HEK293 (cell line): ENCODE data around the gene KRT5.

Source experiments
- IKZF3 ChIP-seq: fragments of 450-650 bp; IDR thresholded peaks from 2 replicates; pipeline ENCODE4 v1.5.0; 2018; ENCODE audit warnings: missing biosample characterization, mild to moderate bottlenecking, missing genetic modification characterization, moderate library complexity
- KLF10 ChIP-seq: fragments of 450-650 bp; IDR thresholded peaks from 2 replicates; pipeline ENCODE4 v1.5.1; 2018; ENCODE audit warnings: missing biosample characterization, mild to moderate bottlenecking, missing genetic modification characterization
- KLF17 ChIP-seq: fragments of 450-650 bp; formaldehyde crosslinking; IDR thresholded peaks from 2 replicates; pipeline ENCODE4 v1.5.1; 2016; ENCODE audit warnings: missing biosample characterization, missing genetic modification characterization
- PRDM10 ChIP-seq: fragments of 450-650 bp; formaldehyde crosslinking; IDR thresholded peaks from 2 replicates; pipeline ENCODE4 v1.5.1; 2016; ENCODE audit warnings: missing biosample characterization, missing genetic modification characterization
- RBAK ChIP-seq: fragments of 450-650 bp; formaldehyde crosslinking; IDR thresholded peaks from 2 replicates; pipeline ENCODE4 v1.5.1; 2016; ENCODE audit warnings: missing biosample characterization, missing genetic modification characterization
- ZBTB26 ChIP-seq: fragments of 450-650 bp; formaldehyde crosslinking; optimal IDR thresholded peaks from 2 replicates; pipeline ENCODE3; 2016; ENCODE audit warnings: missing biosample characterization, mild to moderate bottlenecking, missing genetic modification characterization
- ZEB2 ChIP-seq: fragments of 450-650 bp; formaldehyde crosslinking; IDR thresholded peaks from 2 replicates; pipeline ENCODE4 v1.5.1; 2016; ENCODE audit warnings: missing biosample characterization, missing genetic modification characterization
- ZNF133 ChIP-seq: fragments of 450-650 bp; formaldehyde crosslinking; IDR thresholded peaks from 2 replicates; pipeline ENCODE4 v1.5.1; 2016; ENCODE audit warnings: missing biosample characterization, missing genetic modification characterization
- ZNF37A ChIP-seq: fragments of 450-650 bp; IDR thresholded peaks from 2 replicates; pipeline ENCODE4 v1.5.1; 2018; ENCODE audit warnings: missing biosample characterization, missing genetic modification characterization
- ZNF514 ChIP-seq: fragments of 450-650 bp; formaldehyde crosslinking; IDR thresholded peaks from 2 replicates; pipeline ENCODE4 v1.5.1; 2016; ENCODE audit warnings: missing biosample characterization, missing genetic modification characterization
- ZNF585B ChIP-seq: fragments of 450-650 bp; formaldehyde crosslinking; IDR thresholded peaks from 2 replicates; pipeline ENCODE4 v1.5.1; 2016; ENCODE audit warnings: missing biosample characterization, missing genetic modification characterization
- ZNF626 ChIP-seq: fragments of 450-650 bp; sonication (Bioruptor Pico); formaldehyde crosslinking; IDR thresholded peaks from 2 replicates; pipeline ENCODE4 v1.5.1; 2018; ENCODE audit warnings: missing biosample characterization, missing genetic modification characterization, inconsistent platforms
- ZNF776 ChIP-seq: fragments of 450-650 bp; formaldehyde crosslinking; IDR thresholded peaks from 2 replicates; pipeline ENCODE4 v1.5.0; 2017; ENCODE audit warnings: missing biosample characterization, missing genetic modification characterization, borderline replicate concordance
- ZSCAN23 ChIP-seq: fragments of 450-650 bp; formaldehyde crosslinking; IDR thresholded peaks from 2 replicates; pipeline ENCODE4 v1.5.1; 2016; ENCODE audit warnings: missing biosample characterization, missing genetic modification characterization
- ZSCAN4 ChIP-seq: fragments of 450-650 bp; formaldehyde crosslinking; IDR thresholded peaks from 2 replicates; pipeline ENCODE4 v1.5.1; 2017; ENCODE audit warnings: missing biosample characterization, missing genetic modification characterization
- TF ChIP-seq, protein P1 (sequence below): fragments of 450-650 bp; formaldehyde crosslinking; IDR thresholded peaks from 2 replicates; pipeline ENCODE4 v1.5.1; 2017; ENCODE audit warnings: missing biosample characterization, missing genetic modification characterization
- TF ChIP-seq, protein P2 (sequence below): fragments of 450-650 bp; formaldehyde crosslinking; IDR thresholded peaks from 2 replicates; pipeline ENCODE4 v1.5.1; 2016; ENCODE audit warnings: missing biosample characterization, missing genetic modification characterization
- TF ChIP-seq, protein P3 (sequence below): fragments of 450-650 bp; formaldehyde crosslinking; IDR thresholded peaks from 2 replicates; pipeline ENCODE4 v1.5.1; 2017; ENCODE audit warnings: missing biosample characterization, missing genetic modification characterization
- TF ChIP-seq, protein P4 (sequence below): sonication (generic); formaldehyde crosslinking; IDR thresholded peaks from 2 replicates; pipeline ENCODE4 v1.8.1; 2022; ENCODE audit warnings: mild to moderate bottlenecking, moderate library complexity, missing genetic modification reagents
- TF ChIP-seq, protein P5 (sequence below): fragments of 450-650 bp; formaldehyde crosslinking; IDR thresholded peaks from 2 replicates; pipeline ENCODE4 v1.5.1; 2016; ENCODE audit warnings: missing biosample characterization, missing genetic modification characterization

KRT5 gene

GRCh38 chr12:52539083-52539820 lies 19.1 kb upstream of the KRT5 start (continued):
- TF ChIP-seq, protein P1, sequence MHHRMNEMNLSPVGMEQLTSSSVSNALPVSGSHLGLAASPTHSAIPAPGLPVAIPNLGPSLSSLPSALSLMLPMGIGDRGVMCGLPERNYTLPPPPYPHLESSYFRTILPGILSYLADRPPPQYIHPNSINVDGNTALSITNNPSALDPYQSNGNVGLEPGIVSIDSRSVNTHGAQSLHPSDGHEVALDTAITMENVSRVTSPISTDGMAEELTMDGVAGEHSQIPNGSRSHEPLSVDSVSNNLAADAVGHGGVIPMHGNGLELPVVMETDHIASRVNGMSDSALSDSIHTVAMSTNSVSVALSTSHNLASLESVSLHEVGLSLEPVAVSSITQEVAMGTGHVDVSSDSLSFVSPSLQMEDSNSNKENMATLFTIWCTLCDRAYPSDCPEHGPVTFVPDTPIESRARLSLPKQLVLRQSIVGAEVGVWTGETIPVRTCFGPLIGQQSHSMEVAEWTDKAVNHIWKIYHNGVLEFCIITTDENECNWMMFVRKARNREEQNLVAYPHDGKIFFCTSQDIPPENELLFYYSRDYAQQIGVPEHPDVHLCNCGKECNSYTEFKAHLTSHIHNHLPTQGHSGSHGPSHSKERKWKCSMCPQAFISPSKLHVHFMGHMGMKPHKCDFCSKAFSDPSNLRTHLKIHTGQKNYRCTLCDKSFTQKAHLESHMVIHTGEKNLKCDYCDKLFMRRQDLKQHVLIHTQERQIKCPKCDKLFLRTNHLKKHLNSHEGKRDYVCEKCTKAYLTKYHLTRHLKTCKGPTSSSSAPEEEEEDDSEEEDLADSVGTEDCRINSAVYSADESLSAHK: peak; percentile 51
- TF ChIP-seq, protein P2, sequence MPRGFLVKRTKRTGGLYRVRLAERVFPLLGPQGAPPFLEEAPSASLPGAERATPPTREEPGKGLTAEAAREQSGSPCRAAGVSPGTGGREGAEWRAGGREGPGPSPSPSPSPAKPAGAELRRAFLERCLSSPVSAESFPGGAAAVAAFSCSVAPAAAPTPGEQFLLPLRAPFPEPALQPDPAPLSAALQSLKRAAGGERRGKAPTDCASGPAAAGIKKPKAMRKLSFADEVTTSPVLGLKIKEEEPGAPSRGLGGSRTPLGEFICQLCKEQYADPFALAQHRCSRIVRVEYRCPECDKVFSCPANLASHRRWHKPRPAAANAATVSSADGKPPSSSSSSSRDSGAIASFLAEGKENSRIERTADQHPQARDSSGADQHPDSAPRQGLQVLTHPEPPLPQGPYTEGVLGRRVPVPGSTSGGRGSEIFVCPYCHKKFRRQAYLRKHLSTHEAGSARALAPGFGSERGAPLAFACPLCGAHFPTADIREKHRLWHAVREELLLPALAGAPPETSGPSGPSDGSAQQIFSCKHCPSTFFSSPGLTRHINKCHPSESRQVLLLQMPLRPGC (tag by site-specific recombination): no peak
- TF ChIP-seq KLF17 (tag by site-specific recombination): peak; percentile 61; the same call in 1 of the 2 replicates
- TF ChIP-seq ZSCAN23 (tag by site-specific recombination): no peak
- TF ChIP-seq, protein P3, sequence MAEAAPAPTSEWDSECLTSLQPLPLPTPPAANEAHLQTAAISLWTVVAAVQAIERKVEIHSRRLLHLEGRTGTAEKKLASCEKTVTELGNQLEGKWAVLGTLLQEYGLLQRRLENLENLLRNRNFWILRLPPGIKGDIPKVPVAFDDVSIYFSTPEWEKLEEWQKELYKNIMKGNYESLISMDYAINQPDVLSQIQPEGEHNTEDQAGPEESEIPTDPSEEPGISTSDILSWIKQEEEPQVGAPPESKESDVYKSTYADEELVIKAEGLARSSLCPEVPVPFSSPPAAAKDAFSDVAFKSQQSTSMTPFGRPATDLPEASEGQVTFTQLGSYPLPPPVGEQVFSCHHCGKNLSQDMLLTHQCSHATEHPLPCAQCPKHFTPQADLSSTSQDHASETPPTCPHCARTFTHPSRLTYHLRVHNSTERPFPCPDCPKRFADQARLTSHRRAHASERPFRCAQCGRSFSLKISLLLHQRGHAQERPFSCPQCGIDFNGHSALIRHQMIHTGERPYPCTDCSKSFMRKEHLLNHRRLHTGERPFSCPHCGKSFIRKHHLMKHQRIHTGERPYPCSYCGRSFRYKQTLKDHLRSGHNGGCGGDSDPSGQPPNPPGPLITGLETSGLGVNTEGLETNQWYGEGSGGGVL (tag by site-specific recombination): peak; percentile 95
- no peak for TF ChIP-seq KLF10
- no peak for TF ChIP-seq ZNF776 (tag by site-specific recombination)
- TF ChIP-seq ZNF133: no peak
- TF ChIP-seq ZNF585B: no peak
- no peak for TF ChIP-seq IKZF3
- TF ChIP-seq ZEB2 (tag by site-specific recombination): peak; percentile 76; the same call in 1 of the 2 replicates
- TF ChIP-seq RBAK: no peak
- no peak for TF ChIP-seq ZSCAN4 (tag by site-specific recombination)
- TF ChIP-seq, protein P4, sequence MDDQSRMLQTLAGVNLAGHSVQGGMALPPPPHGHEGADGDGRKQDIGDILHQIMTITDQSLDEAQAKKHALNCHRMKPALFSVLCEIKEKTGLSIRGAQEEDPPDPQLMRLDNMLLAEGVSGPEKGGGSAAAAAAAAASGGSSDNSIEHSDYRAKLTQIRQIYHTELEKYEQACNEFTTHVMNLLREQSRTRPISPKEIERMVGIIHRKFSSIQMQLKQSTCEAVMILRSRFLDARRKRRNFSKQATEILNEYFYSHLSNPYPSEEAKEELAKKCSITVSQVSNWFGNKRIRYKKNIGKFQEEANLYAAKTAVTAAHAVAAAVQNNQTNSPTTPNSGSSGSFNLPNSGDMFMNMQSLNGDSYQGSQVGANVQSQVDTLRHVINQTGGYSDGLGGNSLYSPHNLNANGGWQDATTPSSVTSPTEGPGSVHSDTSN (CRISPR knock-in tag): no peak
- TF ChIP-seq PRDM10 (tag by site-specific recombination): peak; percentile 20; the same call in 1 of the 2 replicates
- TF ChIP-seq, protein P5, sequence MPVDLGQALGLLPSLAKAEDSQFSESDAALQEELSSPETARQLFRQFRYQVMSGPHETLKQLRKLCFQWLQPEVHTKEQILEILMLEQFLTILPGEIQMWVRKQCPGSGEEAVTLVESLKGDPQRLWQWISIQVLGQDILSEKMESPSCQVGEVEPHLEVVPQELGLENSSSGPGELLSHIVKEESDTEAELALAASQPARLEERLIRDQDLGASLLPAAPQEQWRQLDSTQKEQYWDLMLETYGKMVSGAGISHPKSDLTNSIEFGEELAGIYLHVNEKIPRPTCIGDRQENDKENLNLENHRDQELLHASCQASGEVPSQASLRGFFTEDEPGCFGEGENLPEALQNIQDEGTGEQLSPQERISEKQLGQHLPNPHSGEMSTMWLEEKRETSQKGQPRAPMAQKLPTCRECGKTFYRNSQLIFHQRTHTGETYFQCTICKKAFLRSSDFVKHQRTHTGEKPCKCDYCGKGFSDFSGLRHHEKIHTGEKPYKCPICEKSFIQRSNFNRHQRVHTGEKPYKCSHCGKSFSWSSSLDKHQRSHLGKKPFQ (tag by site-specific recombination): no peak
- no peak for TF ChIP-seq ZBTB26
- TF ChIP-seq ZNF37A (tag by site-specific recombination): no peak
- no peak for TF ChIP-seq ZNF626 (tag by site-specific recombination)
- TF ChIP-seq ZNF514 (tag by site-specific recombination): no peak
